ENCODE data around the gene KIF3B. TPM values are rescaled to one million over a fixed set of nuclear protein-coding genes. Genes with fewer than 3 reads are reported as not detected.
"Not testable (repeated sequence)": the region's sequence is repeated elsewhere in the genome, so short reads cannot be mapped to it uniquely, and the experiment has no call there.

KIF3B gene
- total RNA-seq, 1 donor from 2014 or later: 37.0 TPM

DNA sequence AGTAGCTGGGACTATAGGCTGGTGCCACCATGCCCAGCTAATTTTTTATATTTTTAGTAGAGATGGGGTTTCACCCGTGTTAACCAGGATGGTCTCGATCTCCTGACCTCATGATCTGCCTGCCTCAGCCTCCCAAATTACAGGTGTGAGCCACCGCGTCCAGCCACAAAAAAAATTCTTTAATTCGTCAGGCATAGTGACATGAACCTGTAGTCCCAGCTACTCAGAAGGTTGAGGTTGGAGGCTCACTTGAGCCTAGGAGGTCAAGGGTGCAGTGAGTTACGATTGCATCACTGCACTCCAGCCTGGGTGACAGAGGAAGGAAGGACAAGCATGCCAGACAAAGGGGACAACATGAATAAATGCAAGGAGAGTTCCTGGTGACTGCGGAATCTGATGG, 61.2 kb downstream of the KIF3B start:
- Histone ChIP-seq H3K4me3 (ENCODE audit: low read depth, low read length) (no peak overlapping the region), H3K36me3 (ENCODE audit: control insufficient read depth, insufficient read depth, low read length) (no peaks in the 10 kb centered on the region), H3K27me3 (ENCODE audit: control insufficient read depth, insufficient read depth, low read length) (no peaks in the 10 kb centered on the region)
- no peak for DNase-seq (ENCODE audit: low read depth)
- TF ChIP-seq, protein P1, sequence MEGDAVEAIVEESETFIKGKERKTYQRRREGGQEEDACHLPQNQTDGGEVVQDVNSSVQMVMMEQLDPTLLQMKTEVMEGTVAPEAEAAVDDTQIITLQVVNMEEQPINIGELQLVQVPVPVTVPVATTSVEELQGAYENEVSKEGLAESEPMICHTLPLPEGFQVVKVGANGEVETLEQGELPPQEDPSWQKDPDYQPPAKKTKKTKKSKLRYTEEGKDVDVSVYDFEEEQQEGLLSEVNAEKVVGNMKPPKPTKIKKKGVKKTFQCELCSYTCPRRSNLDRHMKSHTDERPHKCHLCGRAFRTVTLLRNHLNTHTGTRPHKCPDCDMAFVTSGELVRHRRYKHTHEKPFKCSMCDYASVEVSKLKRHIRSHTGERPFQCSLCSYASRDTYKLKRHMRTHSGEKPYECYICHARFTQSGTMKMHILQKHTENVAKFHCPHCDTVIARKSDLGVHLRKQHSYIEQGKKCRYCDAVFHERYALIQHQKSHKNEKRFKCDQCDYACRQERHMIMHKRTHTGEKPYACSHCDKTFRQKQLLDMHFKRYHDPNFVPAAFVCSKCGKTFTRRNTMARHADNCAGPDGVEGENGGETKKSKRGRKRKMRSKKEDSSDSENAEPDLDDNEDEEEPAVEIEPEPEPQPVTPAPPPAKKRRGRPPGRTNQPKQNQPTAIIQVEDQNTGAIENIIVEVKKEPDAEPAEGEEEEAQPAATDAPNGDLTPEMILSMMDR (IDR thresholded peaks at IDR 0.05; ENCODE audit: insufficient read depth, low read length, poor library complexity, severe bottlenecking): no peak

DNA sequence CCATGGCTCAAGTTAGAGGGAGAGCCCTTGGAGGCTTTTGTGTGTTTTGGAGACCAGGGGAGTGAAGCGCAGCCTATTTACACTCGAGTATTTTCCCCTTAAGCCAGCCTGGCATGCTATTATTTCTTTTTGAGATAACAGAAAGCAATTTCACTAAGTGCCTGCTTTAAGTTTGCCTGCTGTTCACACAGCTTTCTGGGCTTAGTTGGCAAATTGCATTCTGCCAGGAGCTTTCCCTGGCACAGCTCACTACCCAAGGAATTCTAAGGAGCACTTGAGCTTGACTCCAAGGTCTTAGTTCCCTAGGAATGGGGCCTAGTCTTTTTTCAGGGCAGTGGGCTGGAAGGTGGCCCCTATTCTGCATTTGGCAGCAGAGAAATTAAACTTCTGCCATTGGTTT, 61.7 kb downstream of the KIF3B start:
- H3K4me3 ChIP-seq (ENCODE audit: low read depth, low read length): no peak overlapping the region
- no peaks in the 10 kb centered on the region for H3K36me3 ChIP-seq (ENCODE audit: control insufficient read depth, insufficient read depth, low read length)
- H3K27me3 ChIP-seq (ENCODE audit: control insufficient read depth, insufficient read depth, low read length): no peaks in the 10 kb centered on the region
- TF ChIP-seq, protein P1 (IDR thresholded peaks at IDR 0.05; ENCODE audit: insufficient read depth, low read length, poor library complexity, severe bottlenecking): no peak
- no peak for DNase-seq (ENCODE audit: low read depth)

DNA sequence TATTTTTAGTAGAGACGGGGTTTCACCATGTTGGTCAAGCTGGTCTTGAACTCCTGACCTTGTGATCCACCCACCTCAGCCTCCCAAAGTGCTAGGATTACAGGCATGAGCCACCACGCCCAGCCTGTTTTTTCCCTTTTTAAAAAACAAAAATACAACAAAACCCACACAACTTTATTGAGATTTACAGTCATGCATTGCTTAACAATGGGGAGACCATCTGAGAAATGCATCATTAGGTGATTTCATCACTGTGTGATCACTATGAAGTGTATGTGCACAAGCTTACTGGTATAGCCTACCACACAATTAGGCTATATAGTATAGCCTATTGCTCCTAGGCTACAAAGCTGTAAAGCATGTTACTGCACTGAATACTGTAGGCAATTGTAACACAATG, 63.6 kb downstream of the KIF3B start:
- H3K27me3 ChIP-seq (ENCODE audit: control insufficient read depth, insufficient read depth, low read length); H3K4me3 ChIP-seq (ENCODE audit: low read depth, low read length); DNase-seq (ENCODE audit: low read depth); H3K36me3 ChIP-seq (ENCODE audit: control insufficient read depth, insufficient read depth, low read length): not testable (repeated sequence)

DNA sequence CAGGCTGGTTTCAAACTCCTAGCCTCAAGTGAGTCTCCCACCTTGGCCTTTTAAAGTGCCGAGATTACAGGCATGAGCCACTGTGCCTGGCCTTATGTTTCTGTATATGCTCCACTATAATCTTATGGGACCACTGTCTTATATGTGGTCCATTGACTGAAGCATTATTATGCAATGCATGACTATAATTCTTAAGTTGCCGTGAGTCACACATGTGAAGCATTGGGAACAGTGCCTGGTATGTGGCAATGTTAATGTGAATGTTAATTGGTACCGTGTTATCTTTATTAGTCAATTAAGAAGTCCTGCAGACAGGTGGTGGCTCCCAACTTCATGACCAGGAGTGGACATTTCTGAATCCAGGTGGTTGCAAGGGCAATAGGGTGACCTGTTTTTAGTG, 66.0 kb downstream of the KIF3B start:
- H3K36me3 ChIP-seq (ENCODE audit: control insufficient read depth, insufficient read depth, low read length): no peaks in the 10 kb centered on the region
- no peak overlapping the region for H3K4me3 ChIP-seq (ENCODE audit: low read depth, low read length)
- TF ChIP-seq, protein P1 (IDR thresholded peaks at IDR 0.05; ENCODE audit: insufficient read depth, low read length, poor library complexity, severe bottlenecking): no peak
- no peaks in the 10 kb centered on the region for H3K27me3 ChIP-seq (ENCODE audit: control insufficient read depth, insufficient read depth, low read length)
- no peak for DNase-seq (ENCODE audit: low read depth)

DNA sequence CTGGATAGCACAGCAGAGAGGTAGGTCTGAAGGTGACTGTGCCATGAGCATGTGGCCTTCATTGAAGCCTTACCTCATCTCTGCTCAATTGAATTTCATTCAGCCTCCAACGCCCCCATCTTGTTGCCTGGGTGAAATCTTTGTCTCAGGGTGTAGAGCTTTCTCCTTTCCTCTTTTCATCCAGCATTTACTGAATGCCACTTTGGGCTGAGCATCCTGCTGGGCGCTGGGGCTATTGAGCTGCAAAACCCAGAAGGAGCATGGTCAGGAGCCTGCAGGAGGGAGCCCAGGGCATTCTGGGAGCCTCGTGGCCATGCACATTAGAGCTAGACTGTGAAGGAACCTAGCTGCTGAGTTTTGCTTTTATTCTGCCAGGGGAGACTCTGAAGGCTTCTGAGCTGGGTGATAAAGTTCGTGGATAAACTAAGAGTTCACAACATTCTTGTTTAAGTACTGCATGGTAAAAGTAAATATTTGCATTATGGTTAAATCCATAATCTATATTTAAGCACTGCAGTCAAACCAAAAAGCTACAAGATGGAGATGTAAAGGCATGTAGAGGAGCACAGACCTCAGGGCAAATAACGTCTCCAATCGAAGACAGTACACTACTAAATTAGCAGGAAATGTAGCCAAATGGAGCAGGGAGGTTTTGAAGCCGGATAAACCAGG, 67.5 kb downstream of the KIF3B start:
- TF ChIP-seq, protein P1 (IDR thresholded peaks at IDR 0.05; ENCODE audit: insufficient read depth, low read length, poor library complexity, severe bottlenecking): no peak
- no peaks in the 10 kb centered on the region for H3K36me3 ChIP-seq (ENCODE audit: control insufficient read depth, insufficient read depth, low read length)
- no peak overlapping the region for H3K4me3 ChIP-seq (ENCODE audit: low read depth, low read length)
- DNase-seq (ENCODE audit: low read depth): no peak
- H3K27me3 ChIP-seq (ENCODE audit: control insufficient read depth, insufficient read depth, low read length): no peaks in the 10 kb centered on the region

DNA sequence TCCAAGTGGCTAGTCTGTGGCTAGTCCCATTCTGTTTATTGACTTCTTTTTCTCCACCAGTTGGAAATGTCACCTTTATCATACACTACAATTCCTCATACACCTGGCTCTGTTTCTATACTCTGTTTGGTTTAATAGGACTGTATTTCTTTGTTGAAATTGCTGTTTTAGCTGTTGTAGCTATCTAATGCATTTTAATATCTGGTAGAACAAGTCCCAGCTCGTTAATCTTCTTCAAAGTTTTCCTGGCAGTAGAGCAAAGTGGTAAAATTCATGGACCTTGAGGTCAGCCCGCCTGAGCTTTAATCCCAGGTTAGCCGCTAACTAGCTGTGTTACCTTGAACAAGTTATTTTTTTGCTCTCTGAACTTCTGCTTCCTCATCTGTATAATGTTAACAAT, 70.8 kb downstream of the KIF3B start:
- no peak overlapping the region for H3K4me3 ChIP-seq (ENCODE audit: low read depth, low read length)
- DNase-seq (ENCODE audit: low read depth): no peak
- no peaks in the 10 kb centered on the region for H3K36me3 ChIP-seq (ENCODE audit: control insufficient read depth, insufficient read depth, low read length)
- H3K27me3 ChIP-seq (ENCODE audit: control insufficient read depth, insufficient read depth, low read length): no peaks in the 10 kb centered on the region
- TF ChIP-seq, protein P1 (IDR thresholded peaks at IDR 0.05; ENCODE audit: insufficient read depth, low read length, poor library complexity, severe bottlenecking): no peak

All from kidney epithelial cell (primary cell).